Stimulated activated naive CD4-positive, alpha-beta T cell treated with Interleukin-2 at 50 U/mL for 16 hours (primary cell): ENCODE data around the gene IFITM2.
A peak's percentile ranks its signal among the peaks of the same experiment; 100 is the strongest.
"Not testable (repeated sequence)": the region's sequence is repeated elsewhere in the genome, so short reads cannot be mapped to it uniquely, and the experiment has no call there.

ENCODE experiments used
- DNase-seq: peaks from one replicate; lab custom pipeline; 2025; lab: John Stamatoyannopoulos, UW

IFITM2 gene

DNA sequence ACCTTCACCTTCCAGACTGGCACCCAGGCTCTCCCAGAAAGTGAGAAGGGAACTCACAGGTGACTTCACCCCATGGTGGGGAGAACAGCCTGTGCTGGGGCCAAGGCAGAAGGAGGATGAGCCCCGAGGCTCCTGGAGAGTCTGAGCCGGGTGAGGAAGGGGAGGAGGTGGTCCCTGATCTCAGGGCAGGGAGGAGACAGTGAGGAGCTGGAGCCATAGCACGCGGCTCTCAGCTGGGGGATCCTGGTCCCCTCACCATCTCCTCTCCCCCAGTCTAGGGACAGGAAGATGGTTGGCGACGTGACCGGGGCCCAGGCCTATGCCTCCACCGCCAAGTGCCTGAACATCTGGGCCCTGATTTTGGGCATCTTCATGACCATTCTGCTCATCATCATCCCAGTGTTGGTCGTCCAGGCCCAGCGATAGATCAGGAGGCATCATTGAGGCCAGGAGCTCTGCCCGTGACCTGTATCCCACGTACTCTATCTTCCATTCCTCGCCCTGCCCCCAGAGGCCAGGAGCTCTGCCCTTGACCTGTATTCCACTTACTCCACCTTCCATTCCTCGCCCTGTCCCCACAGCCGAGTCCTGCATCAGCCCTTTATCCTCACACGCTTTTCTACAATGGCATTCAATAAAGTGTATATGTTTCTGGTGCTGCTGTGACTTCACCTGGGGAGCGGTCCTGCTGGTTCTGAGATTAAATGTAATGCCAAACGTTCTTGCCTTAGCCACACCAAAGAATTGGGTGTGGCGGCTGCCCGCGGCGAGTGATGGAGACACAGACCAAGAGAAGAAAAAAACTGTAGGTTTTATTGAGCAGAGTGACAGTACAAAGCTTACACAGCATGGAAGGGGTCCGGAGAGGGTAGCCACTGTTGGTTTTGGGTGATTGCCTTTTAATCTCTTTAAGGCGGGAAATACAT, 1.4 kb downstream of the IFITM2 start:
- not testable (repeated sequence) for DNase-seq

DNA sequence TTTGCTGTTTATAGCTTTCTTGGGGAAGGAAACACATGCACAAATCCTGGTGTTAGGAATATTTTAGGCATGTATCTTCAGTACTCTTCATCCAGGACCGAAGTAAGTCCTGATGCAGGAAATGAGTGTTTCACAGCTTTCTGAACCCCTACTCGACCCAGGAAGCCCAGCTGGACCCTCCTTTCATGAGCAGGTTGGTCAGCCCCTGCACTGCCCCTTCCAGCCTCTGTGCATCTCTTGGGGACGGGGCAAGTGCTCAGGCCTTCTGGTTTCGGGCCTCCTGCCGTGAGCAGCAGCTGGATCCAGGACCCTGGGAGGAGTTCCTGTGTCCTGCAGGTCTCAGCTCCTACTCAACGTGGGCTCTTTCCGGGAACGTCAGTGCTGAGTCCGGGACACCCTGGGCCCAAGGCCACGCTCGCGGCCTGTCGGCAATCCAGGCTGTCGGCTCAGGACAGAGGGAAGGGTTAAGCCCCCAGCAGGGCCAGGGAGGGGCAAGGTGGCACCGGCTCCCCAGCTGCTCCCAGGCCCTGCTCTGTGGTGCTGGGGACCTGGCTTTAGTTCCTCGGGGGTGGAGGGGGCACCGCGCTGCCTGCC, 2.5 kb downstream of the IFITM2 start:
- not testable (repeated sequence) for DNase-seq

DNA sequence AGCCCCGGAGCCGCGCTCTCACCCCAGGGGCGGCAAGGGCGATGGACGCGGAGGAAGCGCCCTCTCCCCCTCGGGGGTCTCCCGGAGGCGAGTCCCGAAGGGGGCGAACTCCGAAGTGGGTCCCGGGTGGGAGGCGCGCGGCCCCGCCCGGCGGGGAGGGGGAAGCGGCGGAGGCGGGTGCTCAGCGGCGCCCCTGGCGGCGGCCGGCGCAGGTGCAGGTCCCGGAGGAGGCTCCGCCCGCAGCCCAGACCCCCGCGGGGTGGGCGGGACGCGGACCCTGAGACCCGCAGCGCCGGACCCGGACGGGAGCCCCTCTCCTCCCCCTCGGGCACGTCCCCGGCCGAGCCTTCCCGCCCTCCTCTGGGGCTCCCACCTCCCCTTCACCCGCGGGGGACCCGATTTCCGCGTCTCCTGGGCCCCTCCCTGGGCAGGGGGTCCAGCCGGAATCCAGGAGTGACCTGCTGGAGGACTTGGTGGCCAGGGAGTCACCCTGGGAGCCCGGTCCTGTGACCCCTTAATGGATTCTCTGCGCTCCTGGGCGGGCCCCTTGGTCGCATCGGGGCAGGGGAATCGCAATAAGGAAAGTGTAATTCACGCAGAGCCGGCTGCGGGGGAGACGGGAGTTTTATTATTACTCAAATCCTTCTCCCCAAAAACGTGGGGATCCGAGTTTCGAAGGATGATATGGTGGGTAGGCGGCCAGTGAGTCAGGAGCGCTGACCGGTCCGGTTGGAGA, 3.6 kb downstream of the IFITM2 start:
- DNase-seq = not testable (repeated sequence)

DNA sequence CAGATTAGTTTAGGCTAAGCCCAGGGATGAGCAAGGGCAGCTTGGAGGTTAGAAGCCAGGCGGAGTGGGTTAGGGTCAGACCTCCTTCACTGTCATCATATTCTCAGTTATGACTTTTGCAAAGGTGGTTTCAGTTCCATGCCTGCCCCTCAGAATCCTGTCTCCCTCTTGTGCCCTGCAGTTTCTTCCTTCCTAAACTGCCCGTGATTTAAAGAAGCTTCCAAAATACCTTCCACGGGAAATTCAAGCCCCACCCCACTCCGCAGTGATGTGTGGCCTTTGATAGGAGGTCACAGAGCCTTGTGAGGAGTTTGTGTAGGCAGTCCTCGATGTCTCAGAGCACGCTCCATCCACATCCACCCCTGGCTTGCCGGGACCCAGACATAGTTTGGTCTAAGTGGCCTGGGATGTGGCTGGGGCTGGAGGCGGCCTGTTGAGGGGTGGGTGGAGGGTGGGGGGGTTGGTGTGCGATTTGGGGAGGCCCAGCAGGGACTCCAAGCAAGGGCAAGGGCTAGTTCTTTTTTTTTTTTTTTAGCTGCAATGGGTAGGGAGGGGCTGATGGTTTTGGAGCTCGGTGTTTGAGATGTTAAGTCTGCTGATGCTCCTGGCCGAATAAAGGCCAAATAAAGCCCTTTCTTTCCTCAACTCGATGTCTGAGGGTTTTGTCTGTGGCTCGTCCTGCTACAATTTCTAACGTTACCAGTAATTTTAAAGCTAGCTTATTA, 4.6 kb downstream of the IFITM2 start:
- DNase-seq = no peak

- no peak for DNase-seq
These were observed 5.7 kb downstream of the IFITM2 start for GRCh38 chr11:313304-313786.

DNA sequence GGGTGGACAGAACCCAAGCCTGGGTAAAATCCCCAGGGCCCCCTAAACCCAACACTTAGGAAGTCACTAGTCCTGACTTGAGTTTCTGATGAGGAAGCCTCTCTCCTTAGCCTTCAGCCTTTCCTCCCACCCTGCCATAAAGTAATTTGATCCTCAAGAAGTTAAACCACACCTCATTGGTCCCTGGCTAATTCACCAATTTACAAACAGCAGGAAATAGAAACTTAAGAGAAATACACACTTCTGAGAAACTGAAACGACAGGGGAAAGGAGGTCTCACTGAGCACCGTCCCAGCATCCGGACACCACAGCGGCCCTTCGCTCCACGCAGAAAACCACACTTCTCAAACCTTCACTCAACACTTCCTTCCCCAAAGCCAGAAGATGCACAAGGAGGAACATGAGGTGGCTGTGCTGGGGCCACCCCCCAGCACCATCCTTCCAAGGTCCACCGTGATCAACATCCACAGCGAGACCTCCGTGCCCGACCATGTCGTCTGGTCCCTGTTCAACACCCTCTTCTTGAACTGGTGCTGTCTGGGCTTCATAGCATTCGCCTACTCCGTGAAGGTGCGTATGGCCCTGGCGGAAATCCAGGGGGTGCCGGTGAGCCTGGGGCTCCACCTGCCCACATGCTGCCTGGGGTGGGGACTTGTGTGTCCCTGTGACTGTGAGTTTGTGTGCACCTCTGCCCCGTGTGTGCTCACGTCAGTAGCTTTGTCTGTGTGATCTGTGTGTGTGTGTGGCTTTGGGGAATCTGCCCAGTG, 6.4 kb downstream of the IFITM2 start, which contains the start of gene IFITM1:
IFITM1 (plus strand) TSS at position 254 of the 767 bp plus-strand sequence; CDS start at position 385, 131 bp downstream.
- peak; percentile 42 for DNase-seq

GRCh38 chr11:314554-314875, 6.9 kb downstream of the IFITM2 start:
- not testable (repeated sequence) for DNase-seq

GRCh38 chr11:315051-315481, 7.5 kb downstream of the IFITM2 start:
- DNase-seq = no peak

DNA sequence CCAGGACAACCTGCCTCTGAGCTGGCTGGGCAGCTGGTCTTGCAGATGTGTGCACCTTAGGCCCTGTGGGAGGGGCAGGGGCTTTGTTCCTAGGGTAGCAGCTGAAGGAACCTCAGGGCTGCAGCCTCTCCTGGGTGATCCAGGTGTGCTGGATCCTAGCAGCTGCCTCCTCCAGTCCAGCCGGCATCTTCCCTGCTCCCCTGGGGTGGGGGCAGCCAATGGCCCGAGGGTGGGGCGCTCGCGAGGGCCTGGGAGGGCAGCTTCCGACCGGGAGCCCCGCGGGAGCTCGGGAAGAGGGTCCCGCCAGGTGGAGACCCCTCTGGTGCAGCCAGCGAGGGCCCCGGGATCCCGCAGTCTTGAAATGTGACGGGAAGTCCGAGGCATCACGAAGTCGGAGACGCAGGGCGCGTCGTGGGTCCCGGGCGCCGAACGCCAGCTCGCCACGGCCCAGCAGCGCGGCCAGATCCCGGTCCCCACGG, 7.9 kb downstream of the IFITM2 start:
- no peak for DNase-seq

- no peak for DNase-seq
These were observed 8.6 kb downstream of the IFITM2 start for GRCh38 chr11:316031-316701.

GRCh38 chr11:316891-317301, 9.3 kb downstream of the IFITM2 start:
- no peak for DNase-seq

DNA sequence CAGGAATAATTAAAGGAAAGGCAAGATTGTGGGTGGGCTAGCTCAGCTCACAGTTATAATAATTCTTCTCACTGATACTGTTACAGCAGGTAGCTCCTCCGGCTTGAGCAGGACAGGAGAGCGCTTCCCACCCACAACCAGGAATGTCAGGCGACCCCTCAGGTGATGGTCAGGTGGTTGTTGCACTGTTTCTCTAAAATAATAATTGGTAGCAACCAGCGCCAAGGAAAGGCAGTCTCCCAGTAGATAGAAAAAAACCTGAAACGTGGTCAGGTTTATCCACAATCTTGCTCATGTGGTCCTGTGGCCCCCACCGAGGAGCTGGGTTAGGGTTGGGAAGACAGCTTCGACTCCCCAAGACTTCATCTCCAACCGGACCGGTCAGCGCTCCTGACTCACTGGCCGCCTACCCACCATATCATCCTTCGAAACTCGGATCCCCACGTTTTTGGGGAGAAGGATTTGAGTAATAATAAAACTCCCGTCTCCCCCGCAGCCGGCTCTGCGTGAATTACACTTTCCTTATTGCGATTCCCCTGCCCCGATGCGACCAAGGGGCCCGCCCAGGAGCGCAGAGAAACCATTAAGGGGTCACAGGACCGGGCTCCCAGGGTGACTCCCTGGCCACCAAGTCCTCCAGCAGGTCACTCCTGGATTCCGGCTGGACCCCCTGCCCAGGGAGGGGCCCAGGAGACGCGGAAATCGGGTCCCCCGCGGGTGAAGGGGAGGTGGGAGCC, 10.2 kb downstream of the IFITM2 start:
- DNase-seq = not testable (repeated sequence)

GRCh38 chr11:318405-319120, 10.9 kb downstream of the IFITM2 start:
- DNase-seq = not testable (repeated sequence)

DNA sequence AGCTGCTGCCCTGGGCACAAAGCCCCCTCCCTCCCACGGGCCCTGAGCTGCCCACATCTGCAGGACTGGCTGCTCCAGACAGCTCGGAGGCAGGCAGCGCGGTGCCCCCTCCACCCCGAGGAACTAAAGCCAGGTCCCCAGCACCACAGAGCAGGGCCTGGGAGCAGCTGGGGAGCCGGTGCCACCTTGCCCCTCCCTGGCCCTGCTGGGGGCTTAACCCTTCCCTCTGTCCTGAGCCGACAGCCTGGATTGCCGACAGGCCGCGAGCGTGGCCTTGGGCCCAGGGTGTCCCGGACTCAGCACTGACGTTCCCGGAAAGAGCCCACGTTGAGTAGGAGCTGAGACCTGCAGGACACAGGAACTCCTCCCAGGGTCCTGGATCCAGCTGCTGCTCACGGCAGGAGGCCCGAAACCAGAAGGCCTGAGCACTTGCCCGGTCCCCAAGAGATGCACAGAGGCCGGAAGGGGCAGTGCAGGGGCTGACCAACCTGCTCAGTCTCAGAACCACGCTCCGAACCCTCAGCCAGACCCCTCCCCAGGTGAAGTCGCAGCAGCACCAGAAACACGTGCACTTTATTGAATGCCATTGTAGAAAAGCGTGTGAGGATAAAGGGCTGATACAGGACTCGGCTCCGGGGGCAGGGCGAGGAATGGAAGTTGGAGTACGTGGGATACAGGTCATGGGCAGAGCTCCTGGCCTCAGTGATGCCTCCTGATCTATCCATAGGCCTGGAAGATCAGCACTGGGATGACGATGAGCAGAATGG, 11.7 kb downstream of the IFITM2 start:
- not testable (repeated sequence) for DNase-seq

DNA sequence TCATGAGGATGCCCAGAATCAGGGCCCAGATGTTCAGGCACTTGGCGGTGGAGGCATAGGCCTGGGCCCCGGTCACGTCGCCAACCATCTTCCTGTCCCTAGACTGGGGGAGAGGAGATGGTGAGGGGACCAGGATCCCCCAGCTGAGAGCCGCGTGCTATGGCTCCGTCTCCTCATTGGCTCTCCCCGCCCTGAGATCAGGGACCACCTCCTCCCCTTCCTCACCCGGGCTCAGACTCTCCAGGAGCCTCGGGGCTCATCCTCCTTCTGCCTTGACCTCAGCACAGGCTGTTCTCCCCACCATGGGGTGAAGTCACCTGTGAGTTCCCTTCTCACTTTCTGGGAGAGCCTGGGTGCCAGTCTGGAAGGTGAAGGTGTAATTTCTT, 12.3 kb downstream of the IFITM2 start:
- not testable (repeated sequence) for DNase-seq

GRCh38 chr11:324156-324555, 16.5 kb downstream of the IFITM2 start:
- DNase-seq = no peak

GRCh38 chr11:324593-325517, 17.2 kb downstream of the IFITM2 start:
- not testable (repeated sequence) for DNase-seq
